Naive thymus-derived CD8-positive, alpha-beta T cell (primary cell): Measurements from ENCODE around the gene SPEG. TPM values are rescaled to one million over a fixed set of nuclear protein-coding genes. Genes with fewer than 3 reads are reported as not detected.

Experiments used
- ATAC-seq, 2 donors: fragments of 150-1000 bp; cut with Tn5 transposase in 1 of 2; sonication (Bioruptor Pico), chemical (Tn5 transposase) in 1 of 2; 1 replicate in 1 of 2; 2 replicates in 1 of 2; pipeline ENCODE4 v1.10.0; 2021; ENCODE audit warnings: mild to moderate bottlenecking in 2 of 2, moderate library complexity in 2 of 2
- POLR2A ChIA-PET: fragments of 350-600 bp; sonication (Branson Sonifier 250); formaldehyde crosslinking; loops from one replicate; lab custom pipeline; 2021; ENCODE audit warnings: antibody characterized with exemption; lab: Charles Lee
- DNase-seq, 10 donors: peaks; one replicate each; pipeline versions ENCODE4 v3.0.0 to v3.0.0-alpha.2; 2020 to 2022
- H3K27ac Mint-ChIP-seq, 10 donors: one replicate each; pipeline ENCODE4 v1.8.0; 2020 to 2022; ENCODE audit warnings: mild to moderate bottlenecking in 10 of 10, mixed read lengths in 10 of 10, moderate library complexity in 4 of 10, inconsistent platforms in 1 of 10
- H3K27me3 Mint-ChIP-seq, 5 donors: one replicate each; pipeline ENCODE4 v1.8.0; 2021 to 2022; ENCODE audit warnings: mixed read lengths in 5 of 5
- H3K36me3 Mint-ChIP-seq, 3 donors: one replicate each; pipeline ENCODE4 v1.8.0; 2020 to 2022; ENCODE audit warnings: mixed read lengths in 3 of 3, mild to moderate bottlenecking in 2 of 3, inconsistent platforms in 1 of 3
- H3K4me1 Mint-ChIP-seq, 4 donors: one replicate each; pipeline ENCODE4 v1.8.0; 2021 to 2022; ENCODE audit warnings: mixed read lengths in 4 of 4
- H3K4me3 Mint-ChIP-seq, 10 donors: one replicate each; pipeline ENCODE4 v1.8.0; 2020 to 2022; ENCODE audit warnings: mild to moderate bottlenecking in 10 of 10, mixed read lengths in 10 of 10, moderate library complexity in 6 of 10, inconsistent platforms in 1 of 10
- H3K9me3 Mint-ChIP-seq, 9 donors: one replicate each; pipeline ENCODE4 v1.8.0; 2020 to 2022; ENCODE audit warnings: mixed read lengths in 9 of 9, mild to moderate bottlenecking in 3 of 9, inconsistent platforms in 1 of 9, moderate library complexity in 1 of 9
- polyA plus RNA-seq, 3 donors: library from polyadenylated mRNA; unstranded; fragments of 300-500 nt; fragmentation: Illumina TruSeq; gene quantifications; one replicate each; pipeline ENCODE4 v1.2.3, GENCODE V29; 2021
- total RNA-seq, 8 experiments: library from RNA in 2 of 8; stranded (reverse) in 2 of 8; gene quantifications; one replicate each; pipeline ENCODE4 v1.2.3 and lab custom pipeline; 2021 to 2026

Gene SPEG
- total and polyA plus RNA-seq, 5 experiments from 2014 or later: 1.6 to 22.5 (median 3.0) TPM

DNA sequence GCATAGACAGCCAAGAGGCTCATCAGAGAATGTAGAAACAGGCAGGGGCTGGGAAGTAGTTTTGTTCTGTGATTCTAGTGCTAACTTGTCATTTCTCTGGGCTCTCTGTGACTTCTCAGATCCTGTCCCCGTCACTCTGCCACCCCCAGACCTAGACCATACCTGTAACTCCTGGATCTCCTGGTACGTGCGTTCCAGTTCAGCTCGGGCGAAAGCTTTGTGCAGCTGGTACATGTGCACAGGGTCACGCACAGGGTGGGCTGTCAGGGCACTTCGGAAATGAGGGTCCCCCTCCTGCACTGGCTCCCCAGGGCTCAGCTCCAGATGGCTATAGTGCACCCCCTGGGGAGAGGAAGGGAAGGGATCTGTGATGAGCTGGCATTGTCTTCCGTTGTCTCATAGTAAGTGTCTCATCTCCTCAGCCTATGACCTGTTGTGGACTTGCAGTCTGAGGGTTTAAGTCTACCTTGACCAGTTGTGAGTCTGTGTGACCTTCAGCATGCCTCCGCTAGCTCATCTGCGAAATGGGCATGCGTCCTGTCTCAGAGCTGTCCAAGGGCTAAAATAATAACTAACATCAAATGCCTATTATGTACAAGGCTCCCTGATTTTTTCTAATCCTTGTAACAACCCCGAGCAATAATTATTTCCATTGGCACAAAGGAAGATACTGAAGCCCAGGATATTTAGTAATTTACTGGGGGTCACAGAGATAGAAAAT is 106.3 kb downstream of the SPEG start:
- ATAC-seq: no peak
- Mint-ChIP-seq H3K27me3 (peaks cover 0 to 2% (median under 1%) of the 10 kb centered on the region in 5 donors), H3K9me3 (no peaks in the 10 kb centered on the region), H3K4me1 (peaks cover 12 to 29% (median 23%) of the 10 kb centered on the region in 4 donors), H3K4me3 (peak overlapping the region; percentile 43 to 88 (median 80)), H3K36me3 (no peaks in the 10 kb centered on the region), H3K27ac (peak overlapping the region in 1 of 10 donors; percentile 78)
- POLR2A ChIA-PET: no interaction called here
- no peak for DNase-seq

DNA sequence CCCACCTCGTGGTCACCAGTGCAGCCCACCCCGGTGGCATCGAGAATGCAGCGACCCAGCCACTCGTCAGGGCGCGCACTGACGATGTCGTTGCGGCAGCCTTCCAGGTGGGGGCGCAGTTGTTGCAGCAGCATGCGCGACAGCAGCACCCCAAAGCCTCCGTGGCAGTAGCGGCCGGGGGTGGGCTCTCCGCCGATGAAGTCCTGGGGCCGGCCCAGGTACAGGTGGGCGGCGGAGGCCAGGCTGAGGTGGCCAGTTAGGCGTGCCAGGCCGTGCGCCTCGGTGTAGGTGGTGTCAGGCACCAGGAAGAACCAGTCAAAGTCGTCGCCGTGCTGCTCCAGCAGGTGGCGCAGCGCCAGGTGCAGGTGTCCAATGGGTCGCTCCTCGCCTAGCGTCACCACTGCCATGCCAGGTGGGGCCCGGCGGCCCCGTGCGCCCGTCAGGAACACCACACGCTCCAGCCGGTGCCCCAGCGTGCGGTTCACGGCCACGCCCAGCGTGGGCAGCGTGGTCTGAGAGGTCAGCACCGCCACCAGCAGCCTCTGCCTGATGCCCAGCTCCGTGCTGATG is 107.1 kb downstream of the SPEG start:
- peaks cover 12 to 29% (median 23%) of the 10 kb centered on the region in 4 donors for H3K4me1 Mint-ChIP-seq
- H3K9me3 Mint-ChIP-seq: no peaks in the 10 kb centered on the region
- peak overlapping the region; percentile 52 to 88 (median 80) for H3K4me3 Mint-ChIP-seq
- H3K27me3 Mint-ChIP-seq: peaks cover 3 to 7% (median 4%) of the 10 kb centered on the region in 5 donors
- DNase-seq (peak; percentile 74 to 92 (median 86)), ATAC-seq (peak; percentile 57 to 59)
- peak overlapping the region in 1 of 10 donors; percentile 78 for H3K27ac Mint-ChIP-seq
- H3K36me3 Mint-ChIP-seq: no peaks in the 10 kb centered on the region
- POLR2A ChIA-PET: interaction anchor here (1.3 kb wide), 1 partner anchor 19 kb away, joined by 3 read pairs; no protein-coding TSS in a partner anchor

DNA sequence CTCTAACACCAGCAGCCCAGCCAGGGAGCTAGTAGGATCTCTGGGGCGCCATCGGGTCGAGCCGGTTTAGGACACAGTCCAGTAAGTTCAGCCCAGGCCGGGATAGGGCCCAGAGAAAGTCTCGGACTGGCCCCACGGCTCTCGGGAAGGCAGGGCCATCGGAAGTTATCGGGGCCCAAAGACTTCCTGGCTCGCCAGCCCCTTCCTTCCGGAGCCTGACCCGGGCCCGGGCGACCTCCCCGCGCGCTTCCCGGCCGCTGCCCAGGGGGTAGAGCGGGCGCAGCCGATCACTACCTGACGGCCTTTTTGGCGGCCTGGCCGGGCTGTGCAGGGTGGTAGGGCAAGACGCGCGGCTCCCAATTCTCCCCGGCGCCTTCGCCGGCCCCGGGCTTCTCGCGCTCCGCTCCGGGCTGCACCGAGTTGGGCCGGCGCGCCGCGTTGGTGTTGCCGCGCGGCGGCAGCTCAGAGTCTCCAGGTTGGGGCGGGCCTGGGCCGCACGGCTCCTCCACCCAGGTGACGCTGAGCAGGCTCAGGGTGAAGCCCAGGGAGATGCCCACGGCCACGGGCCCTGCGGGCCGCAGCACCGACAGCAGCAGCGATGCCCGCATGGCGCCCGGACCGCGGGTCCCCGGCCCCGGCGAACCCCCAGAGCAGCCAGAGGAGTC is 108.4 kb downstream of the SPEG start:
- no peak for DNase-seq
- POLR2A ChIA-PET: interaction anchor here (0.9 to 1.3 kb wide), 4 partner anchors 17 to 337 kb away, joined by 3 to 4 read pairs (median 4); partner anchors contain the start of genes DNPEP and ZFAND2B

GRCh38 chr2:219543596-219544358 is 109.1 kb downstream of the SPEG start, which contains the start of the genes CHPF and TMEM198:
CHPF (minus strand) TSS chr2:219543809; CDS start chr2:219543538, 271 bp downstream.
TMEM198 (plus strand) TSS chr2:219544028; CDS start chr2:219544728, 700 bp downstream.
- peak within 1 kb of the TSS; percentile 79 to 93 (median 85) for H3K4me3 Mint-ChIP-seq
- H3K9me3 Mint-ChIP-seq: no peaks in the 10 kb centered on the region
- ATAC-seq: peak; percentile 69 to 73
- H3K4me1 Mint-ChIP-seq: peaks cover 12 to 29% (median 23%) of the 10 kb centered on the region in 4 donors
- peak within 1 kb of the TSS; percentile 28 to 91 (median 76) for H3K27ac Mint-ChIP-seq
- H3K27me3 Mint-ChIP-seq: peaks cover 11 to 25% (median 17%) of the 10 kb centered on the region in 5 donors
- DNase-seq: peak; percentile 79 to 95 (median 86)
- H3K36me3 Mint-ChIP-seq: no peaks in the 10 kb centered on the region
- POLR2A ChIA-PET: interaction anchor here (0.8 to 0.9 kb wide), 3 partner anchors 102 to 337 kb away, joined by 3 to 4 read pairs (median 3); partner anchors contain the start of gene ZFAND2B

More for the DNA sequence above, 108.4 kb downstream of the SPEG start:
- Mint-ChIP-seq H3K9me3 (no peaks in the 10 kb centered on the region), H3K4me1 (peaks cover 12 to 29% (median 23%) of the 10 kb centered on the region in 4 donors), H3K27ac (peak overlapping the region in 9 of 10 donors; percentile 1 to 91 (median 76)), H3K36me3 (no peaks in the 10 kb centered on the region), H3K4me3 (peak overlapping the region; percentile 79 to 88 (median 84)), H3K27me3 (peaks cover 7 to 18% (median 10%) of the 10 kb centered on the region in 5 donors)
- ATAC-seq: peak; percentile 60

DNA sequence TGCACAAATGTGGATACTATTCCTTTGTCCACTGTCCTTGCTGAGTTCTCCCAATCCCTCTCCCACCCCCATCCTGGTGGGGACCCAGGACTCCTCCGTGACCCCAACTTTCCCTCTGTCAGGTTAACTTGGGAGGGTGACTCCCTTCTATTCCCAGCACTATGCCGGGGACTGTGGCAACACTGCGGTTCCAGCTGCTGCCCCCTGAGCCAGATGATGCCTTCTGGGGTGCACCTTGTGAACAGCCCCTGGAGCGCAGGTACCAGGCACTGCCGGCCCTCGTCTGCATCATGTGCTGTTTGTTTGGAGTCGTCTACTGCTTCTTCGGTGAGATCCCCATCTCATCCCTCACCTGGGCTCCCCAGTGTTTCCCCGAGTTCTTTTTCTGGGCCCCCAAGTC is 109.9 kb downstream of the SPEG start:
- DNase-seq (no peak), ATAC-seq (no peak)
- peaks cover 12 to 29% (median 23%) of the 10 kb centered on the region in 4 donors for H3K4me1 Mint-ChIP-seq
- peaks cover 13 to 33% (median 20%) of the 10 kb centered on the region in 5 donors for H3K27me3 Mint-ChIP-seq
- POLR2A ChIA-PET: interaction anchor here (0.6 kb wide), 1 partner anchor 43 kb away, joined by 4 read pairs; no protein-coding TSS in a partner anchor
- H3K36me3 Mint-ChIP-seq: no peaks in the 10 kb centered on the region
- no peaks in the 10 kb centered on the region for H3K9me3 Mint-ChIP-seq
- peak overlapping the region; percentile 70 to 93 (median 84) for H3K4me3 Mint-ChIP-seq
- H3K27ac Mint-ChIP-seq: peak overlapping the region in 9 of 10 donors; percentile 29 to 91 (median 77)

- Mint-ChIP-seq H3K27me3 (peaks cover 13 to 36% (median 20%) of the 10 kb centered on the region in 5 donors), H3K4me3 (peak overlapping the region in 5 of 10 donors; percentile 20 to 87 (median 75)), H3K9me3 (no peaks in the 10 kb centered on the region), H3K4me1 (peaks cover 12 to 29% (median 23%) of the 10 kb centered on the region in 4 donors), H3K27ac (peak overlapping the region in 2 of 10 donors; percentile 33 to 58), H3K36me3 (no peaks in the 10 kb centered on the region)
- no peak for ATAC-seq
- POLR2A ChIA-PET: no interaction called here
- DNase-seq: no peak
Observed at GRCh38 chr2:219545295-219545942, 110.8 kb downstream of the SPEG start.

GRCh38 chr2:219545943-219546352 is 111.3 kb downstream of the SPEG start:
- peak overlapping the region in 1 of 10 donors; percentile 58 for H3K27ac Mint-ChIP-seq
- no peaks in the 10 kb centered on the region for H3K36me3 Mint-ChIP-seq
- peaks cover 14 to 32% (median 24%) of the 10 kb centered on the region in 4 donors for H3K4me1 Mint-ChIP-seq
- ATAC-seq (no peak), DNase-seq (no peak)
- POLR2A ChIA-PET: no interaction called here
- peaks cover 14 to 41% (median 22%) of the 10 kb centered on the region in 5 donors for H3K27me3 Mint-ChIP-seq
- H3K9me3 Mint-ChIP-seq: no peaks in the 10 kb centered on the region
- peak overlapping the region in 3 of 10 donors; percentile 33 to 46 (median 38) for H3K4me3 Mint-ChIP-seq

DNA sequence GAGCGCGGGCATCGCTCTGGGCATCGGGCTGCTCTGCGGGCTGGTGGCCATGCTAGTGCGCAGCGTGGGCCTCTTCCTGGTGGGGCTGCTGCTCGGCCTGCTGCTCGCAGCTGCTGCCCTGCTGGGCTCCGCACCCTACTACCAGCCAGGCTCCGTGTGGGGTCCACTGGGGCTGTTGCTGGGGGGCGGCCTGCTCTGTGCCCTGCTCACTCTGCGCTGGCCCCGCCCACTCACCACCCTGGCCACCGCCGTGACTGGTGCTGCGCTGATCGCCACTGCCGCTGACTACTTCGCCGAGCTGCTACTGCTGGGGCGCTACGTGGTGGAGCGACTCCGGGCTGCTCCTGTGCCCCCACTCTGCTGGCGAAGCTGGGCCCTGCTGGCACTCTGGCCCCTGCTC is 113.0 kb downstream of the SPEG start:
- Mint-ChIP-seq H3K27me3 (peaks cover 17 to 55% (median 31%) of the 10 kb centered on the region in 5 donors), H3K27ac (no peak overlapping the region), H3K4me3 (no peak overlapping the region), H3K36me3 (no peaks in the 10 kb centered on the region), H3K4me1 (peaks cover 13 to 31% (median 17%) of the 10 kb centered on the region in 4 donors), H3K9me3 (no peaks in the 10 kb centered on the region)
- no peak for ATAC-seq
- POLR2A ChIA-PET: no interaction called here
- DNase-seq: no peak

Other genes starting within 250 kb of the SPEG start
- gene ZFAND2B, start 228.1 kb upstream of the SPEG start, total RNA-seq: 10 to 100 TPM; 69.6 to 81.9 TPM
- 10 to 100 TPM; 78.1 to 85.1 (median 78.1) TPM for gene ZFAND2B, start 228.1 kb upstream of the SPEG start, polyA plus RNA-seq
- 10 to 100 TPM; 12.3 to 12.9 TPM for gene ABCB6, start 215.9 kb upstream of the SPEG start, total RNA-seq
- 1 to 10 TPM; 1.6 to 4.9 (median 1.8) TPM for gene ABCB6, start 215.9 kb upstream of the SPEG start, polyA plus RNA-seq
- 10 to 100 TPM; 52.6 to 53.5 TPM for gene ATG9A, start 205.2 kb upstream of the SPEG start, total RNA-seq
- 10 to 100 TPM; 17.7 to 27.9 (median 20.5) TPM for gene ATG9A, start 205.2 kb upstream of the SPEG start, polyA plus RNA-seq
- gene ANKZF1, start 205.0 kb upstream of the SPEG start, total RNA-seq: 100 to 1,000 TPM; 263 to 278 TPM
- 10 to 100 TPM; 23.8 to 46.2 (median 25.9) TPM for gene ANKZF1, start 205.0 kb upstream of the SPEG start, polyA plus RNA-seq
- 1 to 10 TPM; 1.8 to 2.7 TPM for gene GLB1L, start 189.4 kb upstream of the SPEG start, total RNA-seq
- gene GLB1L, start 189.4 kb upstream of the SPEG start, polyA plus RNA-seq: 1 to 10 TPM in 2 of 3 donors, under 1 TPM in 1; 0.62 to 1.8 (median 1.7) TPM
- 10 to 100 TPM; 22.4 to 22.6 TPM for gene STK16, start 189.4 kb upstream of the SPEG start, total RNA-seq
- gene STK16, start 189.4 kb upstream of the SPEG start, polyA plus RNA-seq: 10 to 100 TPM; 21.6 to 25.8 (median 23.7) TPM
- not detected for gene TUBA4B, start 181.6 kb upstream of the SPEG start, total RNA-seq
- gene TUBA4B, start 181.6 kb upstream of the SPEG start, polyA plus RNA-seq: not detected
- gene TUBA4A, start 180.9 kb upstream of the SPEG start, total RNA-seq: 100 to 1,000 TPM; 143 to 144 TPM
- gene TUBA4A, start 180.9 kb upstream of the SPEG start, polyA plus RNA-seq: 100 to 1,000 TPM; 107 to 275 (median 122) TPM
- 100 to 1,000 TPM; 102 to 105 TPM for gene DNAJB2, start 155.5 kb upstream of the SPEG start, total RNA-seq
- 1 to 10 TPM; 5.0 to 6.6 (median 5.9) TPM for gene DNAJB2, start 155.5 kb upstream of the SPEG start, polyA plus RNA-seq
- gene PTPRN, start 125.4 kb upstream of the SPEG start, total RNA-seq: not detected
- gene PTPRN, start 125.4 kb upstream of the SPEG start, polyA plus RNA-seq: under 1 TPM in 2 of 3 donors, not detected in 1; 0.27 to 0.31 TPM
- not detected for gene RESP18, start 102.1 kb upstream of the SPEG start, total RNA-seq
- not detected for gene RESP18, start 102.1 kb upstream of the SPEG start, polyA plus RNA-seq
- 10 to 100 TPM; 81.9 to 89.1 TPM for gene DNPEP, start 46.9 kb upstream of the SPEG start, total RNA-seq
- gene DNPEP, start 46.9 kb upstream of the SPEG start, polyA plus RNA-seq: 10 to 100 TPM; 51.2 to 62.6 (median 53.1) TPM
- not detected for gene DES, start 16.5 kb upstream of the SPEG start, total RNA-seq
- gene DES, start 16.5 kb upstream of the SPEG start, polyA plus RNA-seq: not detected
- gene GMPPA, start 64.0 kb downstream of the SPEG start, total RNA-seq: 10 to 100 TPM; 22.5 to 26.9 TPM
- 10 to 100 TPM; 12.1 to 22.0 (median 17.0) TPM for gene GMPPA, start 64.0 kb downstream of the SPEG start, polyA plus RNA-seq
- gene ASIC4, start 79.6 kb downstream of the SPEG start, total RNA-seq: under 1 TPM; 0.21 to 0.30 TPM
- gene ASIC4, start 79.6 kb downstream of the SPEG start, polyA plus RNA-seq: not detected
- gene CHPF, start 109.0 kb downstream of the SPEG start, total RNA-seq: 1 to 10 TPM; 3.7 to 3.8 TPM
- gene CHPF, start 109.0 kb downstream of the SPEG start, polyA plus RNA-seq: 1 to 10 TPM; 3.8 to 4.2 (median 4.2) TPM
- gene TMEM198, start 109.2 kb downstream of the SPEG start, total RNA-seq: under 1 TPM; 0.36 to 0.49 TPM
- gene TMEM198, start 109.2 kb downstream of the SPEG start, polyA plus RNA-seq: under 1 TPM in 1 of 3 donors, not detected in 2; 0.21 TPM
- 1 to 10 TPM in 1 of 2 experiments, under 1 TPM in 1; 0.96 to 1.1 TPM for gene OBSL1, start 136.7 kb downstream of the SPEG start, total RNA-seq
- not detected for gene OBSL1, start 136.7 kb downstream of the SPEG start, polyA plus RNA-seq
- gene INHA, start 137.5 kb downstream of the SPEG start, total RNA-seq: not detected
- not detected for gene INHA, start 137.5 kb downstream of the SPEG start, polyA plus RNA-seq
- gene STK11IP, start 163.0 kb downstream of the SPEG start, total RNA-seq: 10 to 100 TPM; 42.7 to 50.2 TPM
- 1 to 10 TPM; 5.4 to 9.3 (median 6.6) TPM for gene STK11IP, start 163.0 kb downstream of the SPEG start, polyA plus RNA-seq
- under 1 TPM; 0.19 to 0.36 TPM for gene SLC4A3, start 192.8 kb downstream of the SPEG start, total RNA-seq
- not detected for gene SLC4A3, start 192.8 kb downstream of the SPEG start, polyA plus RNA-seq